IMR-90 (cell line): Measurements from ENCODE around the gene ABI3BP. TPM values are rescaled to one million over a fixed set of nuclear protein-coding genes. Genes with fewer than 3 reads are reported as not detected.

Experiments
- ATAC-seq: fragments of 200-7000 bp; cut with Tn5 transposase; 2 replicates; pipeline ENCODE4 v1.9.1; 2020; ENCODE audit warnings: low read depth, mild to moderate bottlenecking, moderate library complexity
- BruUV-seq: library from RNA; stranded (reverse); fragments of 400-500 nt; replicated peaks from 2 replicates; lab custom pipeline; 2021; lab: Mats Ljungman, UMichigan
- CTCF ChIA-PET: fragments of 300-600 bp; formaldehyde crosslinking; extraction: SDS; loops from one replicate; lab custom pipeline; 2021; ENCODE audit warnings: antibody characterized with exemption; lab: Yijun Ruan, JAX
- POLR2A ChIA-PET: fragments of 300-600 bp; sonication (Branson Sonifier 250); formaldehyde crosslinking; loops from one replicate; lab custom pipeline; 2022; ENCODE audit warnings: antibody characterized with exemption; ENCODE audit not compliant: unreplicated experiment; lab: Charles Lee
- DNase-seq: peaks from one replicate; pipeline ENCODE4 v3.0.0; 2013
- H2AFZ ChIP-seq: replicated peaks from 2 replicates; pipeline ENCODE3; 2013; ENCODE audit warnings: low read length, mild to moderate bottlenecking; ENCODE audit not compliant: poor library complexity
- H2AK5ac ChIP-seq: 2 replicates; pipeline ENCODE4 v1.6.1; 2013; ENCODE audit warnings: low read depth, low read length, inconsistent platforms
- H2AK9ac ChIP-seq: replicated peaks from 2 replicates; pipeline ENCODE3; 2013; ENCODE audit warnings: mild to moderate bottlenecking, low read depth, low read length, moderate library complexity; ENCODE audit not compliant: poor library complexity
- H2BK120ac ChIP-seq: 2 replicates; pipeline ENCODE4 v1.6.1; 2013; ENCODE audit warnings: low read depth, low read length, inconsistent platforms
- H2BK15ac ChIP-seq: 3 replicates; pipeline ENCODE4 v1.6.1; 2013; ENCODE audit warnings: low read depth, low read length, inconsistent platforms
- H2BK20ac ChIP-seq: 2 replicates; pipeline ENCODE4 v1.6.1; 2013; ENCODE audit warnings: low read depth, mild to moderate bottlenecking, inconsistent platforms, low read length, moderate library complexity
- H2BK5ac ChIP-seq: 2 replicates; pipeline ENCODE4 v1.6.1; 2013; ENCODE audit warnings: mild to moderate bottlenecking, low read depth, low read length, inconsistent platforms; ENCODE audit not compliant: poor library complexity, severe bottlenecking
- H3K14ac ChIP-seq: replicated peaks from 2 replicates; pipeline ENCODE4 v1.6.1; 2013; ENCODE audit warnings: low read depth, low read length, inconsistent platforms
- H3K18ac ChIP-seq: 2 replicates; pipeline ENCODE4 v1.6.1; 2013; ENCODE audit warnings: low read depth, low read length, control low read depth
- H3K23ac ChIP-seq: 2 replicates; pipeline ENCODE4 v1.6.1; 2013; ENCODE audit warnings: low read depth, low read length, inconsistent platforms
- H3K27ac ChIP-seq: 2 replicates; pipeline ENCODE4 v1.5.1; 2013; ENCODE audit warnings: mild to moderate bottlenecking, control low read depth, low read length; ENCODE audit not compliant: insufficient read depth
- H3K27me3 ChIP-seq: 2 replicates; pipeline ENCODE4 v1.6.1; 2013; ENCODE audit warnings: low read length; ENCODE audit not compliant: control insufficient read depth, insufficient read depth
- H3K36me3 ChIP-seq: 2 replicates; pipeline ENCODE4 v1.6.1; 2013; ENCODE audit warnings: low read length, mixed read lengths; ENCODE audit not compliant: control insufficient read depth, insufficient read depth
- H3K4ac ChIP-seq: 2 replicates; pipeline ENCODE4 v1.6.1; 2013; ENCODE audit warnings: low read depth, low read length, inconsistent platforms
- H3K4me1 ChIP-seq: 2 replicates; pipeline ENCODE4 v1.6.1; 2013; ENCODE audit warnings: low read length, mixed read lengths; ENCODE audit not compliant: control insufficient read depth, insufficient read depth
- H3K4me2 ChIP-seq: 2 replicates; pipeline ENCODE4 v1.6.1; 2013; ENCODE audit warnings: low read depth, mild to moderate bottlenecking, control low read depth, low read length, moderate library complexity
- H3K4me3 ChIP-seq: 2 replicates; pipeline ENCODE4 v1.5.1; 2013; ENCODE audit warnings: low read depth, mild to moderate bottlenecking, control low read depth, low read length, moderate library complexity; ENCODE audit not compliant: insufficient read depth
- H3K56ac ChIP-seq: 2 replicates; pipeline ENCODE4 v1.6.1; 2013; ENCODE audit warnings: low read length, inconsistent platforms; ENCODE audit not compliant: insufficient read depth; ENCODE audit errors: extremely low read depth
- H3K79me1 ChIP-seq, 2 experiments: 2 replicates each; pipeline ENCODE4 v1.6.1; 2013; ENCODE audit warnings: low read length in 2 of 2, inconsistent platforms in 1 of 2, low read depth in 1 of 2
- H3K9ac ChIP-seq: 2 replicates; pipeline ENCODE4 v1.6.1; 2013; ENCODE audit warnings: low read depth, low read length, control low read depth
- H3K9me1 ChIP-seq: 2 replicates; pipeline ENCODE4 v1.6.1; 2013; ENCODE audit warnings: low read length, inconsistent platforms; ENCODE audit not compliant: insufficient read depth
- H3K9me3 ChIP-seq: 2 replicates; pipeline ENCODE4 v1.6.1; 2013; ENCODE audit warnings: low read length; ENCODE audit not compliant: control insufficient read depth, insufficient read depth
- H4K20me1 ChIP-seq: 2 replicates; pipeline ENCODE4 v1.6.1; 2013; ENCODE audit warnings: low read length, inconsistent platforms; ENCODE audit not compliant: insufficient read depth
- H4K5ac ChIP-seq: 2 replicates; pipeline ENCODE4 v1.6.1; 2013; ENCODE audit warnings: mild to moderate bottlenecking, low read depth, low read length, control low read depth
- H4K8ac ChIP-seq, 2 experiments: 2 replicates each; pipeline ENCODE4 v1.6.1; 2013; ENCODE audit warnings: low read depth in 2 of 2, low read length in 2 of 2, control low read depth in 1 of 2, inconsistent platforms in 1 of 2
- H4K91ac ChIP-seq: 2 replicates; pipeline ENCODE4 v1.6.1; 2013; ENCODE audit warnings: low read depth, low read length, inconsistent platforms; ENCODE audit not compliant: insufficient read depth
- BHLHE40 ChIP-seq: fragments of 150-350 bp; IDR thresholded peaks from 2 replicates; pipeline ENCODE4 v1.6.1; 2016; ENCODE audit warnings: mild to moderate bottlenecking, low read depth, low read length
- CEBPB ChIP-seq: IDR thresholded peaks from 2 replicates; pipeline ENCODE4 v1.6.1; 2012; ENCODE audit warnings: low read depth, low read length, improper control_type of control experiment
- CHD1 ChIP-seq: IDR thresholded peaks from 2 replicates; pipeline ENCODE4 v1.6.1; 2012; ENCODE audit warnings: low read depth, low read length, improper control_type of control experiment
- CTCF ChIP-seq: conservative IDR thresholded peaks from 2 replicates; pipeline ENCODE4 v1.5.1; 2012; ENCODE audit warnings: mild to moderate bottlenecking, low read depth, low read length, improper control_type of control experiment
- ELK1 ChIP-seq: fragments of 150-350 bp; IDR thresholded peaks from 2 replicates; pipeline ENCODE4 v1.6.1; 2016; ENCODE audit warnings: low read depth, mild to moderate bottlenecking, low read length, moderate library complexity, borderline replicate concordance
- FOS ChIP-seq: fragments of 150-350 bp; IDR thresholded peaks from 2 replicates; pipeline ENCODE4 v1.6.1; 2016; ENCODE audit warnings: low read depth, low read length
- MAZ ChIP-seq: IDR thresholded peaks from 2 replicates; pipeline ENCODE4 v1.6.1; 2012; ENCODE audit warnings: low read depth, mild to moderate bottlenecking, low read length, improper control_type of control experiment, moderate library complexity, borderline replicate concordance
- NFE2L2 ChIP-seq: fragments of 150-350 bp; IDR thresholded peaks from 2 replicates; pipeline ENCODE4 v1.6.1; 2016; ENCODE audit warnings: low read depth, mild to moderate bottlenecking, low read length
- RAD21 ChIP-seq: IDR thresholded peaks from 2 replicates; pipeline ENCODE4 v1.6.1; 2012; ENCODE audit warnings: low read length, improper control_type of control experiment
- RCOR1 ChIP-seq: IDR thresholded peaks from 2 replicates; pipeline ENCODE4 v1.6.1; 2012; ENCODE audit warnings: mild to moderate bottlenecking, low read length, improper control_type of control experiment; ENCODE audit not compliant: insufficient replicate concordance
- RFX5 ChIP-seq: IDR thresholded peaks from 2 replicates; pipeline ENCODE4 v1.8.0; 2012; ENCODE audit warnings: low read depth, mild to moderate bottlenecking, low read length, moderate library complexity
- WGBS, 2 experiments: methylation state at CpG; one replicate each; pipeline versions ENCODE4 v1.1.5 to v1.1.7; 2013; ENCODE audit warnings: missing lambda C conversion rate in 2 of 2; ENCODE audit not compliant: insufficient read length in 1 of 2; ENCODE audit errors: extremely low coverage in 2 of 2; 5-methylcytosine and 5-hydroxymethylcytosine counted together
- dilution Hi-C: fragments of 300-500 bp; cut with HindIII; formaldehyde crosslinking; loops from one replicate; pipeline ENCODE4 v1.14.3; 2018; ENCODE audit warnings: low sequenced_read_pairs; ENCODE audit not compliant: unreplicated experiment
- in situ Hi-C: fragments of 300-500 bp; cut with MboI; formaldehyde crosslinking; loops from 3 replicates; pipeline ENCODE4 v1.14.3; 2019; ENCODE audit warnings: low sequenced_read_pairs, inconsistent platforms, mixed read lengths
- intact Hi-C: fragments of 100-400 bp; cut with micrococcal nuclease; formaldehyde crosslinking; loops from 2 replicates; pipeline ENCODE4 v1.10.0; 2022
- polyA plus RNA-seq, 3 experiments: library from polyadenylated mRNA; depleted of rRNA; stranded (reverse); fragments of >200 nt; gene quantifications; 2 replicates each; pipeline ENCODE4 v1.2.3, GENCODE V29; 2012; ENCODE audit warnings: low replicate concordance in 1 of 3
- total RNA-seq: library from RNA; depleted of rRNA; stranded (reverse); fragments of >200 nt; gene quantifications from 2 replicates; pipeline ENCODE4 v1.2.3, GENCODE V29; 2012
- TF ChIP-seq, protein P1 (sequence below): fragments of 150-350 bp; IDR thresholded peaks from 2 replicates; pipeline ENCODE4 v1.6.1; 2017; ENCODE audit warnings: mild to moderate bottlenecking, antibody characterized with exemption, low read length, low read depth

The ABI3BP gene
- total and polyA plus RNA-seq, 2 of the 4 experiments (the other 2 are of a cell fraction), result 3.0 to 26.7 TPM

DNA sequence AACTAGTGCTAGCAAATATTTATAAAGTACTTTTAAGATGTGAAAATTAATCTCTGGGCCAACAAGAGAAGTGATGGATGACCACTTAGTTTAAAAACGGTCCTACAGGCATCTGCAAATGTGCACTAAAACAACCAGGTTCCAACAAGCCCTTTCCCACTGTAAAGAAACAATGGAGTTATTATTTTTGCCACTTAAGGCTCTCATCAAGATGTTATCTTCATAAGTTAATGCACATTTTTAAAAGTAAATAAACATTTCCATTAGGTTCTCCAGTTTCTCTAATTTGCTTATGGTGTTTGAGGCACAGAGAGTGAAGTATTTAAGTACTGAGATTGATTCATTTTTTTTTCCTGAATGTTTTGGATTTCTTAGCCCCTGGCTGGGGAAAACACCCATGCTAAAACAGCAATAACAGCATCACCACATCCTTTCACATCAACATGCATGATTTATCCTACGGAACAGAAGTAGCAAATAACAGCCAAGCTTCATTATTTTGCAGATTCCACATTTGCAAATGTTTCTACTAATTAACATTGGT is 20.8 kb downstream of the ABI3BP start:
- H2AK9ac ChIP-seq, result no peak overlapping the region
- H3K4me2 ChIP-seq, result no peak overlapping the region
- ChIA-PET POLR2A (no interaction called here), CTCF (interaction anchor here (1.9 kb wide), 1 partner anchor 11 kb away, joined by 5 read pairs; no protein-coding TSS in a partner anchor)
- H3K56ac ChIP-seq, result no peak overlapping the region
- no CpG with 5 or more reads among the region's 2 CpGs for WGBS, 2 experiments
- H3K27me3 ChIP-seq, result no peaks in the 10 kb centered on the region
- H3K79me1 ChIP-seq, result no peaks in the 10 kb centered on the region
- H2BK5ac ChIP-seq, result no peak overlapping the region
- H3K14ac ChIP-seq, result no peak overlapping the region
- no peak overlapping the region for H2BK20ac ChIP-seq
- H3K9me3 ChIP-seq, result no peaks in the 10 kb centered on the region
- H3K9ac ChIP-seq, result no peak overlapping the region
- no peak for ATAC-seq
- H3K27ac ChIP-seq, result no peak overlapping the region
- TF ChIP-seq RFX5 (no peak), FOS (no peak), ELK1 (no peak), MAZ (no peak), NFE2L2 (no peak), BHLHE40 (no peak), CHD1 (no peak), RAD21 (no peak), CTCF (no peak), RCOR1 (no peak), CEBPB (no peak)
- TF ChIP-seq, protein P1, sequence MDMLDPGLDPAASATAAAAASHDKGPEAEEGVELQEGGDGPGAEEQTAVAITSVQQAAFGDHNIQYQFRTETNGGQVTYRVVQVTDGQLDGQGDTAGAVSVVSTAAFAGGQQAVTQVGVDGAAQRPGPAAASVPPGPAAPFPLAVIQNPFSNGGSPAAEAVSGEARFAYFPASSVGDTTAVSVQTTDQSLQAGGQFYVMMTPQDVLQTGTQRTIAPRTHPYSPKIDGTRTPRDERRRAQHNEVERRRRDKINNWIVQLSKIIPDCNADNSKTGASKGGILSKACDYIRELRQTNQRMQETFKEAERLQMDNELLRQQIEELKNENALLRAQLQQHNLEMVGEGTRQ, result no peak
- no peak overlapping the region for H3K4me3 ChIP-seq
- H2BK120ac ChIP-seq, result no peak overlapping the region
- no peaks in the 10 kb centered on the region for H3K9me1 ChIP-seq
- H4K8ac ChIP-seq, result no peak overlapping the region
- no peak overlapping the region for H3K18ac ChIP-seq
- no peak overlapping the region for H3K23ac ChIP-seq
- BruUV-seq, result no TSS peak
- DNase-seq, result no peak
- no peak overlapping the region for H2BK15ac ChIP-seq
- no peak overlapping the region for H3K4ac ChIP-seq
- in situ Hi-C loops, result no loop called here
- intact Hi-C loops, result no loop called here
- no peak overlapping the region for H2AK5ac ChIP-seq
- H4K91ac ChIP-seq, result no peak overlapping the region
- H3K4me1 ChIP-seq, result 0 out of 2 replicates have a peak, but pooled peaks cover 2% of the 10 kb centered on the region
- no peaks in the 10 kb centered on the region for H4K20me1 ChIP-seq
- dilution Hi-C loops, result no loop called here
- no peaks in the 10 kb centered on the region for H3K36me3 ChIP-seq
- no peak overlapping the region for H4K5ac ChIP-seq
- no peak overlapping the region for H2AFZ ChIP-seq
